Hepatocyte (in vitro differentiated cells): ENCODE measurements around the gene TEX47.

Experiments used
- EZH2 ChIP-seq: fragments of 200-600 bp; sonication (generic); IDR thresholded peaks from 2 replicates; pipeline ENCODE4 v1.6.1; 2016; ENCODE audit warnings: antibody characterized with exemption, mild to moderate bottlenecking, borderline replicate concordance
- TF ChIP-seq, protein P1 (sequence below): fragments of 200-600 bp; sonication (generic); IDR thresholded peaks from 2 replicates; pipeline ENCODE4 v1.5.1; 2016; ENCODE audit warnings: antibody characterized with exemption, mild to moderate bottlenecking; ENCODE audit not compliant: poor library complexity

DNA sequence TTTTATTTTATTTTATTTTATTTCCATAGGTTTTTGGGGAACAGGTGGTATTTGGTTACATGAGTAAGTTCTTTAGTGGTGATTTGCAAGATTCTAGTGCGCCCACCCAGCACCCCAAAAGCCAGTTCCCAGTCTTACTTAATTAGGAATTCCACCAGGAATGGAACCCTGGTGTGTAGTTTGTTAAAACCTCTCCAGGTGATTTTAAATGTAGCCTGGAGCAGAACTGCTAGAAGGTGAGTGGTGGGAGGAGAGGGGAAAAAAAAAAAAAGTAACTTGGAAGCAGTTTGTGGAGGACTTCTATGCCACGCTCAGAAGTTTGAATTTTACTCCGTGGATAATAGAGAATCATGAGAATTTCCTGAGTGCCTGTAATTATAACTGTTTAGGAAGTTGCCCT, 5.5 kb upstream of the TEX47 start:
- TF ChIP-seq, protein P1, sequence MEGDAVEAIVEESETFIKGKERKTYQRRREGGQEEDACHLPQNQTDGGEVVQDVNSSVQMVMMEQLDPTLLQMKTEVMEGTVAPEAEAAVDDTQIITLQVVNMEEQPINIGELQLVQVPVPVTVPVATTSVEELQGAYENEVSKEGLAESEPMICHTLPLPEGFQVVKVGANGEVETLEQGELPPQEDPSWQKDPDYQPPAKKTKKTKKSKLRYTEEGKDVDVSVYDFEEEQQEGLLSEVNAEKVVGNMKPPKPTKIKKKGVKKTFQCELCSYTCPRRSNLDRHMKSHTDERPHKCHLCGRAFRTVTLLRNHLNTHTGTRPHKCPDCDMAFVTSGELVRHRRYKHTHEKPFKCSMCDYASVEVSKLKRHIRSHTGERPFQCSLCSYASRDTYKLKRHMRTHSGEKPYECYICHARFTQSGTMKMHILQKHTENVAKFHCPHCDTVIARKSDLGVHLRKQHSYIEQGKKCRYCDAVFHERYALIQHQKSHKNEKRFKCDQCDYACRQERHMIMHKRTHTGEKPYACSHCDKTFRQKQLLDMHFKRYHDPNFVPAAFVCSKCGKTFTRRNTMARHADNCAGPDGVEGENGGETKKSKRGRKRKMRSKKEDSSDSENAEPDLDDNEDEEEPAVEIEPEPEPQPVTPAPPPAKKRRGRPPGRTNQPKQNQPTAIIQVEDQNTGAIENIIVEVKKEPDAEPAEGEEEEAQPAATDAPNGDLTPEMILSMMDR = no peak
- TF ChIP-seq EZH2 = no peak
